ENCODE data around the gene LMO2.

Gene LMO2

DNA sequence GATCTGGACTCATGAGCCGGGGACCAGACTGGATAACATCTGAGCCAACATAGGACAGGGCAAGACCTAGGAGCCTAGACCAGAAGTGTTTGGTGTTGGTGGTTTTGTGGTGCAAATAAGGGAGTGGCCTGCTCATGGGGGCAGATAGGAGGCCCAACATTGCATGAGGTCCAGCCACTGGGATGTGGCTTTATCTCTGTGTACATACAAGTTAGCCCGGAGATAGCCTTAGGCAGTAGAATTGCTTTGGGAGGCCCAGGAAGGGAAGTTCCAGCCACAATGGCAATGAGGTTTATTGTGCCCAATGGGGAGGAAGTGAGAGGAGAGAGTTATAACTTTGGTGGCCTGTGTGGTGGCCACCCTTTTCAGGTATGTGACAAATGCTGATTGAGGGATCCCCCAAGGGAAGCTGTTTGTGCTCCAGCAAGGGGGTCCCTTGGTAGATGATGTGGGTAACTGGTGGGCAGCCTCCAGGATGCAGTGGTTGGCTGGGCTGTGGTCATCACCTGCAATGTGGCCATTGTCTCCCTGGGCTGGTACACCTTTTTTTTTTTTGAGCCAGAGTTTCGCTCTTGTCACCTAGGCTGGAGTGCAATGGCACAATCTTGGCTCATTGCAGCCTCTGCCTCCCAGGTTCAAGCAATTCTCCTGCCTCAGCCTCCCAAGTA lies 6.4 kb downstream of the LMO2 start:
- DNase-seq = no peak

DNA sequence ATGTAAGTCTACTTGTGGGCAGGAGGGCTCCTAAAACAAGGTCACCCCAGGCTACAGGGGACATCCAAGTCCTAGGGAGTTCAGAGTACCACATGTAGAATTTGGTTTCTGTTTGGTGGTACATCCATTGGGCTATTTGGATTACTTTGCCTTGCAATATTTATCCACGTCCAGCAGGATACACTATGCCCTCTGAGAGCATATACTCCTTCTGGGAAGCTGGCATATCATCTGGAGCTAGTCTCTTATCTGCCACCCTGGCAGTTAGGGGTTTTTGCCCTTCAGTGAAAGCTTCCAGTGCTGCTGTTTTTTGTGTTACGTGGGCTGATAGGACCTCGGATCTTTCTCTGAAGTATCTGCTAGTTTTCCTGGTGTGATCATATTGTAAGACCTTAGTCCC lies 7.3 kb downstream of the LMO2 start:
- DNase-seq = no peak

DNA sequence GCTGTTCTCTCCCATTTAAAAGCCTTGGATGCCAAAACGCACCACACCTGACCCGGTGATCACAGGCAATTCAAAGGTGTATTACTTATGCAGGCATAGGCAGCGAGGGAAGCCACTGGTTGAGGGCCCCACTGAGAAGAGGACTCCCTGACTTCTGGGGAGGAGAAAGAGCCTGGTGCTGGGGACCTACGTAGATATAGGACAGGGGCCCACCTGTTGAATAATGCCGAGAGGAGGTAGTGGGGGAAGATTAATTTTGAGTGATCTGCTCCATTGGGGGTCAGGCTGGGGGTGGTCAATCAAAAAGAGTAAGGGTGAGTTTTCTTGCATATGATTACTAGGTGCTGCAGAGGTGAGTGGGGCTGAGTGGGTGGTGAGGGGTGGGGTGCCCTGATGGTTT lies 7.8 kb downstream of the LMO2 start:
- no peak for DNase-seq

DNA sequence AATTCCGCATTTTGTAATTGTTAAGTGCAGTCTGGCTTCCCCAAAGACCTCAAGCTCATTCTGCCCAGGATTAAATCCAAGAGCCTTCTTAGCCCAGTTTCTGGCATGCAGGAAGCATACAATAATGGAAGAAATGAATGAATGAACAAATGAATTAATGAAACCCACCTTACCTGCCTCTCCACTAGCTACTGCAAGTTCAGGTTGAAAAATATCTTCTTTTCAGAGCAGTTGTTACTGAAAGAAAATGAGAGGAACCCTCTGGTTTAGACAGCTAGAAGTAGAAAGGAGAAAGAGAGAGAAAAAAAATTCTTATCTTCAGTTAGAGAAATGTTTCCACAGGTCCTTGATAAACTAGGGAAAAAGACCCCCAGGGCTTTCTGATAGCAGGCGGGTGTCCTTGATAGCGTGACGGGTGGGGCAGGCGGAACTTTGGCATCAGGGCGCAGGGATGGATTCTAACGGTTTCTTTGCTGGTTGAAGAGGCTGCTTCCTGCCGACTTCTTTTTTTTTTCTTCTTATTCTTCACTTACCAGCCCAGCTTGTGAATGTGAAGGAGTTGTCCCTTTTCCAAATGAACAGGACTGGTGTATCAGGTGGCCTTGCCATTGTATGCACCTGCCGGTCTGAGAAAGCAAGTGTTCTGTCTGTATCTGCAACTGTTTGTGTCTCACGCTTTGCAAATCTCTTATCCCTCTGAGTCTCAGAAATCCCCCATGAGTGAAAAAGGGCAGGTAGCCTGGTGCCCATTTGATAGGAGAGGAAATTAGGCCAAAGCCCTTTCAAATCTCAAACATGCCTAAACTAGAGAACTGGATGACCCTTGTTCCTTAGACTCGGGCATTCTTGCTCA lies 10.0 kb downstream of the LMO2 start:
- DNase-seq = no peak

DNA sequence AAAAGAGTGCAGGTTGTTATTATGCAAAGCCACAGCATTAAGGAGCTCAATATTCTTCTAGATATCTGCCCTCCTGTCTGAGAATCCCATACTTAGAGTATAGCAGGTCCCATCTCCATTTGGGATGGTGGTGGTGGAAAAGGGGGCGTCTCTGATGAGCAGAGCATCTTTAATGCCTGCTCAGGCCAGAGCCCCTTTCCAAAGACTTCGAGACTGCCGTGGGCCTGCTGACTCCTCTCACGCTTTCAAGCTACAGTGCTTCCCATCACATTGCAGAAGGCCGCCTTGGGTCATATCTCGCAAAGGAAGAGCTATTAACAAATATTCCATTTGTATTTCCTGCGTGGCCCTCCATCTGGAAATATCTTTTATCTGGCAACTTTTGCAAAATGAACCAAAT lies 10.9 kb downstream of the LMO2 start:
- no peak for DNase-seq

DNA sequence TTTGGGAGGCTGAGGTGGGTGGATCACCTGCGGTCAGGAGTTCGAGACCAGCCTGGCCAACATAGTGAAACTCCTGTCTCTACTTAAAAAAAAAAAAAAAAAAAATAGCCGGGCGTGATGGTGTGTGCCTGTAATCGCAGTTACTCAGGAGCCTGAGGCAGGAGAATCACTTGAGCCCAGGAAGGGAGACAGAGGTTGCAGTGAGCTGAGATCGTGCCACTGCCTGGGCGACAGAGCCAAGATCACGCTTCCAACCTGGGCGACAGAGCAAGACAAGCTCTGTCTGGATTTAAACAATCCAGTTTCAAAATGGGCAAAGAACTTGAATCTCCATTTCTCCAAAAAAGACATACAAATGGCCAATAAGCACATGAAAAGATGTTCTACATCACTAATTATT lies 12.5 kb downstream of the LMO2 start:
- no peak for DNase-seq

DNA sequence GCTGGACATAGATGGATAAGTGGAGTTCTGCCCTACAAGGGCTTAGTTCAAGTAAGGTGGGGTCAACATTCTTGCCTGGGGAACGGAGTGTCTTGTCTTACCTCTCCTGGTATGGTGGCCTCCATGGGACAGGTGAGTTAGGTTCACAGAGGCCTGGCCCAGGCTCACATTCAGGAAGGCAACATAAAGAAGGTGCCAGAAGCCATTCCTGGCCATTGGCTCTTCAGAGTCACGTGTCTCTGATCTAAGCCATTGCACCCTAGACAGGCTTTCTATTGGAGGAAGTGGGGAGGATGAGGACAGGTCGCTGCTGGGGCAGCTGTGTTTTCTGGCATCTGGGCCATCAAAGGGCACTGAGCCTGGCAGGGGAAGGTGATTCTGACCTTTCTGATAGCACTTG lies 14.8 kb downstream of the LMO2 start:
- no peak for DNase-seq

DNA sequence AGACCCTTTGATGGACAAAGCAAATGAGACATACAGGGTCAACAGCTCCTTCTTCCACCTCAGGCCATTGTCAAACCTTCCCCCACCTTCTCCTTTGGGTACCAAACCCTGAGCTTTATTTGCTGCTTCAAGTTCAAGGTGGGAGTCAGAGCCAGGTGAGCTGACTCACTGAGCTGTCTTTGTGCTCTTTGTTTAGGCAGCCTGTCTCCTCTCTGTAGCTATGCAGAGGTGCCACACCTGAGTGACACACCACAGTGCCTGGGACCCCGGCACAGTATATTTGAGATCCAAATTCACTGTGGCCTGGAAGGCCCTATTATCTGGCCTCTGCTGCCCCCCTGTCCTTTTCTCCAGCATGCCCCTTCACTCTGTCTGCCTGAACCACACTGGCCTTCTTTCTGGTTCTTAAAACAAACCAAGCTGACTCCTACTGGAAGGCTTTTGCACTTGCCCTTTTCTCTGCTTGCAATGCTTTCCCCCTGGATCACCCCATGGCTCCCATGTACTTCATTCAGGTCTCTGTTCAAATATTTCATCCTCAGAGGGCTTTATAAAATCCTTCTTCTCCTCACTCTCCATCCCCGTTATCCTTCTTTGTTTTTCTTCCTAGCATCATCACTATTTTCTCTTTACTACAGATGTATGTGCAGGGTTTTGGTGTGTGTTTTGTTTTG lies 16.1 kb downstream of the LMO2 start:
- DNase-seq = no peak

DNA sequence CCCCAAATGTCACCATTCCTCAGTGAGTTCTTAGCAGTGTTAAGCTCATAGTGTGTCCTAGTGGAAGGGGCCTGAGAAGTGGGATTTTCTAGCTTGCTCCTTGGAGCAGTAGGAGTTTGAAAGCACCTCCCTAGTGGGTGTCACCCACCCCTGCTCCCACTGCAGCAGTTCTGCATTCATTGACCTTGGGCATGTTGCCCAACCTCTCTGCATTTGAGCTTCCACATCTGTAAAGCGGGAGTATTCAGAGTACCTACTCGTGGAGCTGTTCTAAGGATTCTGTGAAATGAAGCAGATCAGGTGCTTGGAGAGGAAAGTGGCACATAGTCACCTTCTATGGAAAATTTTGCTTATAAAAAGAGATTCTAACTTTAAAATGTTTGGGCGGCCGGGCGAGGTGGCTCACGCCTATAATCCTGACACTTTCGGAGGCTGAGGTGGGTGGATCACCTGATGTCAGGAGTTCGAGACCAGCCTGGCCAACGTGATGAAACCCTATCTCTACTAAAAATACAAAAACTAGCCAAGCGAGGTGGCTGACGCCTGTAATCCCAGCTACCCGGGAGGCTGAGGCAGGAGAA lies 16.9 kb downstream of the LMO2 start:
- no peak for DNase-seq

DNA sequence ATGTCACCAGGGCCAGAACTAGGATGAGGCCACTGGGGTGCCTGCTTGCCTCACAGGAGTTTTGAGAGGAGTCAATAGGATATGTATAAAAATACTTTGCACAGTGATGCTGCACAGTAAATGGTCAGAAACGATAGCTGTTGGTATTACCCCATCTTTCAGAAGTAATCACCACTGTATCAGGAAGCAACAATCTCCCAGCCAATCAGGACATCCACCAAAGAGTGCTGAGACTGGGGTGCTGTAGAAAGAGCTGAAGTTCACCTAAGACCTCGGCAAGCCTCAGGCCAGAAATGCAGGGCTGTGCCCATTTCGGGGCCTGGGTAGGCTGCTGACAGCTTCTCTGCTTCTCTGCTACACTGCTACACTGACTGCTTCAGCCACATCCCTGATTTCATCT lies 17.4 kb downstream of the LMO2 start:
- no peak for DNase-seq

DNA sequence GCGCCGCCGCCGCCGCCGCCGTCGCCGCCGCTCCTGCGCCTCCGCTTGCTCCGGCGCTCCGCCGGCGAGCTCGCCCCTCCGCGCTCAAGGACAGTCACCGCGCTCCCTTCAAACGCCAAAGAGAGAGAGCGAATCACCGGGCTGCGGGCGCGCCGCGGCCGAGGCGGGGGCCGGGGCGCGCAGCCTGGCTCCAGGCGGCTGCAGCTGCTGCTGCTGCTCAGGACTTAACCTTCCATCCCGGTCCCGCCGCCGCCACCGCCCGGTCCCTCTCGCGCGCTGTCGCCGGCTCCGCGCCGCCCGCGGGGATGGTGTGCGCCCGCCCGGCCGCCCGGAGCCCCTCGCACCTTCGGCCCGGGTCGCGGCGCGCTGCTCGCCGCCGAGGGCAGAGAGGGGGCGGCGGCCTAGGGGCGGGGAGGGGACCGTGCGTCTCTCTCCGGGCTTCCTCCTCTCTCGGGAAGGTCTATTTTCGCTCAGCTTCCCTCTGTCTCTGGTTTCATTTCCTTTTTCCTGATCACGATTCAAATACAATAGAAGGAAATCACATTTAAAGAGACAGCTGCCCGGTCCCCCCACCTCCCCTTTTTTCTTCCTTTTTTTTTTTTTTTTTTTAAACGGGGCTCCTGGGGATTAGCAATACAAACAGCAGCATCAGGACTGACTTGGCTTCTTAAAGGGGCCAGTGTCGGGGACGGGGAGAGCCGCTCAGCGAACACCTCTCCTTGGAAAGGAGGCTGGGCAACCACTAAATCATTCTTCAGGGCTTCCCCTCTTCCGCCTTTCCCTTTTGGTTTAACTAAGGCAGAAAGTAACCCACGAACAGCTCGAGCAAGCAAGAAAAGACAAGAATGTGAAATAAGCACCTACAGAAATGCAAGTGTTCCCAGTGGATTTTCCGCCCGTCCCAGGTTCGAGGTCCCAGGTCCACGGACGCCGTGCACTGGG lies 22.1 kb downstream of the LMO2 start:
- DNase-seq = no peak

DNA sequence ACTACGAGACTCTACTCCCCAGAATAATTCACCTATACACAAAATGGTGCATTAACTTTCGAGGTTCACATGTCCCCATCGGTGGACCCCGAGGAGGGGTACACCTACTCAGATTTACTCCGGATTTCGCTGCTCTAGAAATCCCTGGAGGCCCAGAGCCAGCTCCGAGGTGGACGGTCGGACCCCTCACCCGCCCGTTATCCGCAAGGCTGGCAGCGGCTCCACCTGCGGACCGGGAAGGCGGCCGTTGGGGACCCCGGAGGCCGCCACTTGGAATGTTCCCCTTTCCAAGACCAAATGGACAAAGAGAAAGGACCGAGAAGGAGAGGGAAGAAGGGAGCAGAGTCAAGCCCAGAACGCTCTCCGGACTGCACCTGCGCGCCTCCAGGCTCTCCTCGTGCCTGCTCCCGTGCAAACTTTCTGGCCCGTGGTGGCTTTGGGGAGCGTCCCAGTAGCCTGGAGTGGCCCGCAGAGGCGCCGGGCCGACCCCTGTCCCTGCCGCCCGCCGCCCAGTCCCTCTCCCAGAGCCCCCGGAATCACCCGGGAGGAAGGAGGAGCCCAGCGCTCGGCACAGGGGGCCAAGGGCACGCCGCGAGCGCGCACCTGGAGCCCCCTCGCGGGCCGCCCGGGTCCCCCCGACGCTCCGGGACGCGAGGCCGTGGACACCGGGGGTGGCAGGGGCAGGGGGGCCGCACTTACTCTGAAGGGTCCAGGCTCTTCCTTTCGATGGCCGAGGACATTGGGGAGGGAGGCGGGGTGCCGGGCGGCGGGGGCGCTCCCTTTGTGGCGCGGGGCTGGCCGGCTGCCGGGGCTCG lies 23.0 kb downstream of the LMO2 start:
- no peak for DNase-seq

DNA sequence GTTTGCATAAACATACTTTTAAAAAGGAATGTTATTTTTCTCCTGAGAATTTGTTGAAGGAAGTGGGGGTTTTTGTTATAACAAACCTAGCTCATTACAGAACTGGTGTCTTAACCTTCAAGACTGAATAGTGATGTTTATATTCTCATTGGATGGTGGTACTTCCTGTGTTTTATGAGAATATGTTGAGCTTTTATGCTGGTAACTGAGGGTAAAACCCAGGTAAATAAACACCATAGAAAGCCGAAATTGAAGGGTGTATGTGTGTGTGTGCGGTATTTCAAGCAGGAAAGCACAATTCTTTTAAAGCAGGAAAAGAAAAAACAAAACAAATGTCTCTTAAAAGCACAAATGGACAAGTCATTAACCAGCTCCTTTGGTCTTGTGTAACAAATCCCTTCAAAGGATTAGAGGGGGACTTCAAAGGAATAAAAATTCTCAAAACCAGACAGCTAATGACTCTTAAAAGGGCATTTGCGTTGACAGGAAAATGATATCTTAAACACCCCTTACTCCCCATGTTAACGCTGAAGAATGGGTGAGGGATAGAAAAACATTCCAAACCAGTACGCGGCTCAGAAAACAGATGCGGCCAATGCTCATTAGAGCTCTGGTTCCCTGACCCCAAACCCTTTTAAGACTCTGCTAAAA lies 23.8 kb downstream of the LMO2 start:
- no peak for DNase-seq

DNA sequence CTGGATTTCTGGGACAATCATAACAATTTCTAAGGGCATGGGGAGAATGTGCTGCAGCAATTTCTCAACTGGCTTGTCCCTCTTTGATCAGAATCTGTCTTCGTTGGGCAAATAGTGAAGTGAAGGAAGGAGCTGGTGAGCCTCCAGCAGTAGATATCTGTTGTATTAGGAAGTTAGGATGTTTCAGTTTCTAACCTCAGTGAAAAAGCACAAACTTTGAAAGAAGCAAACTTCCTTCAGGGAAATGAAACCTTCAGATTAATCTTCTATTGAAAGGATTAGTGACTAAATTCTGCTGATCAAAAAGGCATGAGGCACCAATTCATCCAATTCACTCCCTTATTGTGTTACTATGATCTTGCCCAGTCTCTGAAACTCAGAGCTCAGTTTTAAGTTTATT lies 24.3 kb downstream of the LMO2 start:
- DNase-seq = no peak

DNA sequence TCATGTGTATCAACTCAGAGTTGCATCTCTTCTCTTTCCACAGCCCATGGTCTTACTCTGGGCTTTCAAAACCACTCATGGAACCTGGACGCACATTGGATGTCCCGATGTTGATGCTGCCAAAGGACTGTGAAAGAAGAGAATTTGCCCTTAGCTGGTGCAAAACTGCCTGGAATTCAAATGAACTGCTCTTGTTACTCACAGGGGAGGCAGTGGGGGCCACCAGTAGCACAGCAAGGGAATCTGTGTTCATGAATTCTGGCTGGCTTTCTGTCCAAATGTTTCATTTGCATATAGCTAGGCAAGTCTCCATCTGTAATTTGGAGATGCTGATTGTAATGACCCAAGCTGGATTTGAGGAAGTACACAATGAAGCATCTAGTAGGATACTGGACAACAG lies 24.9 kb downstream of the LMO2 start:
- DNase-seq = no peak

DNA sequence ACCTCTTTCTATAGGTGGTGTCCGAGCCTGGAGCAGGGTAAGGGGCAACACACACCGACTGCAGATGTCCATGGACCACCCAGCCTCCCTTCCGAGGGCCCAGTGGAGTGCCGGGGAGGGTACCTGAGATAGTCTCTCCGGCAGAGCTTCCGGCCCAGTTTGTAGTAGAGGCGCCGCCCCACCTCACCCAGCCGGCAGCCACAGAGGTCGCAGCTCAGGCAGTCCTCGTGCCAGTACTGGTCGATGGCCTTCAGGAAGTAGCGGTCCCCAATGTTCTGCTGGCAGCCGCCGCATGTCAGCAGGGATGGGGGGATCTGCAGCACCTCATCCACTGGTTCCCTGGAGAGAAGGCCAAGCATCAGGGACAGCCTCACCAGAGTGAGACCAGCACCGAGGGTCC lies 27.4 kb downstream of the LMO2 start:
- no peak for DNase-seq

DNA sequence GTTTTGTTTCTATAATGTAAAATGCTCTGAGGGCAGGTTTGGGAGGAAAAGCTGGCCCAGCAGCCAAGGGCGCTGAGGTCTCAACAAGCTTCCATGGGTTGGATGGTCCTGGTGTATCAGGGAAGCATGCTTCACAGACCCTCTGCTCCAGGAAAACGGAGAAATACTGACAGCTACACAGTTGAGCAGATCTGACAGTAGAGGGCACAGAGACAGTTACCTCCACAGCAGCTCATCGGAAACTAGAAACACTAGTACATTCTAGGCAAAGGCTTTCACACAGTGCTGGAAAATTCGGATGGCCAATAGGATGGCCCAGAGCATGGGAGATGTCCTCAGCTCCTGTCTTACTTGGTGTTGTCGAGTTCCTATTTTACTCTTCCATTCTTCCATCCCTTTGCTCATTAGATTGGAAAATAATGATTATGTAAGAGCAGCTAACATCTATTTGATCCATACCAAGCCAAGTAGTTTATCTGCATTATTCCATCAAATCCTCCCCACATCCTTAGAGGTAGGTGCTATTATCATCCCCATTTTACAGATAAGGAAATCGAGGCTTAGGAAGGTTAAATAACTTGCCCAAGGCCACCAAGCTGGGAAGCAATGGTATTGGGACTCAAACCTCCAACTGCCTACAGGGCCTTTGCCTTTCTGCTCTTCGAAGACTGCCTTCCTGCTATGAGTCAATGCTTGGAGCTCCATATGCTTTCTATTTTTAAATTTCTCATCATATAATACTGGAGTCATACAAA lies 28.3 kb downstream of the LMO2 start:
- DNase-seq = no peak

DNA sequence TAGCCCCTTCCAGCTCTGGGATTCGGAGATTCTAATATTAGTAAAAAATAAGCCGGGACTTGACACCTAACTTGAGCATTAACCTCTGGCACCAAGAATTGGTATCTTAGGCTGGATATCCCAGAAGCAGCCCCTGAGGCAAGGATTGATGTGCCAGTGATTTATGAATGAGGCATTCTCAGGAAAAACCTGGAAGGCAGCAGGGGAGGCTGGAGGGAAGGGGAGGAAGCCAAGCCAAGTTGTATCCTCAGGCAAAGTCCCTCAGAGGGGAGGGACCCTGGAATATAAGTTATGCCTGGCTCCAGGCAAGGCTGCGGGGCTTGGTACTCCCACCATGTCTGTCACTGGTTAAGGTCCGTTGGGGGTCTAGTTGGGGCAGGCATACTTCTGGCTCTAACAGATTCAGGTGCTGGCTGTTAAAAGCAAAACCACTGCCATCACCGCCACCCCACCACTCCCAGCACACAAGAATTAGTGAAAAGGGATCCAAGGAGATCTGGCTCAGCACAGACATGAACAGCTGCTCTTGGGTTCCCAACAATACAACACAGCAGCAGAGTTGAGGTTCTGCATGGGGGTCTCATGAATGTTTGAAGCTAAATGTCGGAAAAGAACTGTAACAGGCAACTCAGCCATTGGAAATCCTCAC lies 29.8 kb downstream of the LMO2 start:
- DNase-seq = no peak

DNA sequence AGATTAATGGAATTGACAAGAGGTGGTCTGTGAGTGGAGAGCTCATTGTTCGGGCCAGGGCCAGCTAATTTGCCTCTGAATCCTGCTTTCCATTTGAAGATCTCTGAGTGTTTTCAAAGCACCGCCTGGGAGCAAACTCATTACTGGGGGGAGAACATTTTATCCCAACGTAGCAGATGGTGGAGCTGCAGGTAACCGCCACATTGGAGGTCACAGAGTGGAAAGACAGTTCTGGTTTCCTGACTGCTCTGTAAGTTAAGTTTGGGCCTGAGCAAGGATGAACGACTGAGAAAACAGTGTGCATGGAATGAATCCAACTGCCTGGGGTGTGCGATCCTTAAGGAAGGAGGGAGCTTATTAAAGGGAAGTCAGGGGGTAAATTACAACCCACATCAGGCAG lies 30.5 kb downstream of the LMO2 start:
- no peak for DNase-seq

DNA sequence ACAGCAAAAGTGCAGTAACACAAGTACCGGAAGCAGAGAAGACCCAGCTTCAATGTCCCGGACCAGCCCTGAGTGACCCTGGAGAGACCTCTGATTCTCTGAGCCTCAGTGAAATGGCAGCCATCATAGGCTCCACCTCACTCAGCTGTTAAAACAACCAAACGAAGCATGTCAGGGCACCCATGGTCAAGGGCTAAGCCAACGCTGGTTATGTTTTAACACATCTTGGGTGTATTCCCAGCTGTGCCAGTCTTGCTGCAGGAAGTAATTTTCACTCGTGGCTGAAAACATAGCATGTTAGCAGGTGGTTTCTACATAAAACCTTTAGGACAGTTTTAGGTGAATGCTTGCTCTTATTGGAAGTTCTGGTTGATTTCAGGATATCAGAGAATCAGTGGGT lies 30.9 kb downstream of the LMO2 start:
- DNase-seq = no peak
